GM21825 (cell line): ENCODE measurements around the gene SPOUT1.
A peak's percentile ranks its signal among the peaks of the same experiment; 100 is the strongest.
"Not testable (repeated sequence)": the region's sequence is repeated elsewhere in the genome, so short reads cannot be mapped to it uniquely, and the experiment has no call there.

Experiments
- ATAC-seq: cut with Tn5 transposase; IDR thresholded peaks from one replicate; pipeline ENCODE4 v1.9.1; 2021; ENCODE audit warnings: mild to moderate bottlenecking, moderate library complexity; ENCODE audit not compliant: unreplicated experiment

The SPOUT1 gene

DNA sequence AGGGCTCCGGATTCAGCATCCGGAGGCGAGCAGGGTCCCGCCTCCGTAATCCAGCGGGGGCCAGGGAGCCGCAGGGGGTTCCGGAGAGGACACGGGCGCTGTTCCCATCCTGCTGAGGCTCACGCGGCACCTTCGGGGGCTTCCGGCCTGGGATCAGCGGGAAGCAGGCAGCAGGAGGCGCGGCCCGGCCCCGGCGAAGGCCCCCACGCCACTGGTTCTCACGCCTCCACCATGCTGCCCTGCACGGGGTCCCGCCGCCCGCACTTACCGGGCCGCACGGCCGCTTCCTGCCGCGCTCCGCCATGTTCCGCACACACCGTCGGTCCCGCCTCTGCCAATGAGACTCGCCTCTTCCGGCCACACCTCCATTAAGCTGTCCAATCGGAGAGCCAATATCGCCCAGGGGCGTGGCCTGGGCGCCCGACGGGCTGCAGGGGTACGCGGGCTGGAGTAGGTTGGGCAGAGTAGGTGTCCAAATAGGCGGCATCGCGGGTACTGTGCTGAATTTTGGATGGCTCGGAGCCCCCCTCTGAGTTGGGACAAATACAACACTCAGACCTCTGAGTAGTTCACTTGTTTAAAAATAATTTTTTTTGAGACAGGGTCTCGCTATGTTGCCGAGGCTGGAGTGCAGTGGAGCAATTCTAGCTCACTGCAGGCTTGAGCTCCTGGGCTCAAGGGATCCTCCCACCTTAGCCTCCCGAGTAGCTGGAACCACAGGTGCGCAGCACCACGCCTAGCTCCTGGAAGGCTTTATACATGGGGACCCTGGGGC, at the start of gene SPOUT1:
SPOUT1 (minus strand) TSS at position 318 of the 775 bp plus-strand sequence; CDS start at position 304, 14 bp downstream.
- peak; percentile 95 for ATAC-seq

GRCh38 chr9:128877852-128878251, 48.3 kb upstream of the SPOUT1 start:
- ATAC-seq = no peak

- not testable (repeated sequence) for ATAC-seq
Measured at GRCh38 chr9:128870941-128871265, 41.3 kb upstream of the SPOUT1 start.

DNA sequence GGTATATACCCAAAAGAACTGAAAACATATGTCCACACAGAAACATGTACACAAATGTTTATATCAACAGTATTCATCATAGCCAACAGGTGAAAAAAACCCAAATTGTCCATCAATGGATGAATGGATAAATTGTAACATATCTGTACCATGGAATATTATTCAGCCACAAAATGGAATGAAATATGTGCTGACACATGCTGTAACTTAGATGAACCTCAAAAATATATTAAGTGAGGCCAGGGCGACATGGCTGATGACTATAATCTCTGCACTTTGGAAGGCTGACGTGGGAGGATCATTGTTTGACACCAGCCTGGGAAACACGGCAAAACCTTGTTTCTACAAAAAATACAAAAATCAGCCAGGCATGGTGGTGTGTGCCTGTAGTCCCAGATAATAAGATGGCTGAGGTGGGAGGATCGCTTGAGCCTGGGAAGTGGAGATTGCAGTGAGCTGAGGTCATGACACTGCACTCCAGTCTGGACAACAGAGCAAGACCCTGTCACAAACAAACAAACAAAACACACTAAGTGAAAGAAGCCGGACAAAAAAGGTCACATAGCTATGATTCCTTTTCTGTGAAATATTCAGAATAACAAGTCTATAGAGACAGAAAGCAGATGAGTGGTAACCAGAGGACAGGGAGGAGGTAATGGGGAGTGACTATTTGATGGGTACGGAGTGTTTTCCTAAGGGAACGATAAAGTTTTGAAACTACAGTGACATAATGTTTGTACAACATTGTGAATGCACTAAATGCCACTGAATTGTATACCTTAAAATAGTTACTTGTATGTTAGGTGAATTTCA, 40.7 kb upstream of the SPOUT1 start:
- no peak for ATAC-seq

DNA sequence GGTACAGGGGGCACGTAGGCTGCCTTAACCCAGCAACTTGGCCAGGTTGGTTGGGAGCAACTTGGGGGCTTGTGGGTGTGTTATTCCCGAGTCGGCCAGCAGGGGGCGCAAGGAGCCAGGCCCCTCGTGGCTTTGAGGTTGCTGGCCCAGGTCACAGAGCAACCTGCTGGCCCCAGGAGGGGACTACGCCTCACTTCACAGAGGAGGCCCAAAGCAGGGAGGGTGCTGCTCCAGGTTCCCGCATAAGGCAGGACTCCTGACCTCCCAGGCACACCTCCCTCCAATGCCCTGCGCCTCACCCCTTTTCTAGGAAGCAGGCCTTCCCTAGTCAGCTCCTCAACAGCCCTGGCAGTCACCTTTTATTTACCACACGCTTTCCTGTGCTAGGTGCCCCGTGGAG, 34.1 kb upstream of the SPOUT1 start:
- ATAC-seq = no peak

DNA sequence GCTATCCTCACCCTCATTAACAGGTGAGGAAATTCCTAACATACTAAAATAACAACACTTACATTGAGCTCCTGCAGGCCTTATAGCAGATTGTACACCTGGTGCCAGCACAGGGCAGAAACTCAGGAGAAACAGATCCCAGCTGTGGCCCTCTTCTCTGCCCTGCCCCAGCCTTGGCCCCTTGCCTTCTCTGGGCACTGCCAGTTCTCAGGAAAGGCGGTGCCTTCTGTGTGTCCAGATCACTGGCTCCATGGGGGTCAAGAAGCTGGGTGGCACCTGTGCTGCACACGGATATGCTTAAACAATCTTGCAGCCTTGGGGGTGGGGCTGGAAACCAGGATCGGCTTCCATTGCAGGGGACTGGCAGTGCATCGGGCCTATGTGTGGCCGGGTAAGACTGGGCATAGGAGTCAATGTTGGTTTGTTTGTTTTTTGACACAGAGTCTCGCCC, 32.8 kb upstream of the SPOUT1 start:
- no peak for ATAC-seq

- ATAC-seq = no peak
Measured at GRCh38 chr9:128861501-128861900, 31.9 kb upstream of the SPOUT1 start.

DNA sequence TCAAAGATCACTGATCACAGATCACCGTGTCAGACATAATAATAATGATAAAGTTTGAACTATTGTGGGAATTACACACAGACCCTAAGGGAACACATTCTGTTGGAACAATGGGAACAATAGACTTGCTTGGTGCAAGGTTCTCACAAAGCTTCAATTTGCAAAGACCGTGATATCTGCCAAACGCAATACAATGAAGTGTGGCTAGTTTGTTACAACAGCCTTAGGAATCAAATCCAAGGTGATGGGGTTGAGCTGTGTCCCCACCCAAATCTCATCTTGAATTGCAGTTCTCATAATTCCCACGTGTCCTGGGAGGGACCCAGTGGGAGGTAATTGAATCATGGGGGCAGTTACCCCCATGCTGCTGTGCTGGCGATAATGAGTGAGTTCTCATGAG, 31.3 kb upstream of the SPOUT1 start:
- no peak for ATAC-seq

DNA sequence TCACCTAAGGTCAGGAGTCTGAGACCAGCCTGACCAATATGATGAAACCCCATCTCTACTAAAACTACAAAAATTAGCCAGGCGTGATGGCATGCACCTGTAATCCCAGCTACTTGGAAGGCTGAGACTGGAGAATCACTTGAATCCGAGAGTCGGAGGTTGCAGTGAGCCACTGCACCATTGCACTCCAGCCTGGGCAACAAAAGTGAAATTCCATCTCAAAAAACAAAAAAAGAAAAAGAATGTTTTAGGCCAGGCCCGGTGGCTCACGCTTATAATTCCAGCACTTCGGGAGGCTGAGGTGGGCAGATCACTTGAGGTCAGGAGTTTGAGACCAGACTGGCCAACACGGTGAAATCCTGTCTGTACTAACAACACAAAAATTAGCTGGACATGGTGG, 28.9 kb upstream of the SPOUT1 start:
- ATAC-seq = not testable (repeated sequence)

DNA sequence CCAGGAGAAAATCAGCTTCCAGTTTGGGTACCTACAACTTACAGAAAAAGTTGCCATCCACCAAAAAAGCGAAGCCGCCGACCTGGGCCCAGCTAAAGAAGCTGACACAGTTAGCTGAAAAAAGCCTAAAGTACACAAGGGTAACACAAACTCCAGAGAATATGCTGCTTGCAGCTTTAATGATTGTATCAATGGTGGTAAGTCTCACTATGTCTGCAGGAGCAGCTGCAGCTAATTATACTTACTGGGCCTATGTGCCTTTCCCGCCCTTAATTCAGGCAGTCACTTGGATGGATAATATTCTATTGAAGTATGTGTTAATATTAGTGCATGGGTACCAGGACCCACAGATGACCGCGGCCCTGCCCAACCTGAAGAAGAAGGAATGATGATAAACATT, 24.9 kb upstream of the SPOUT1 start:
- not testable (repeated sequence) for ATAC-seq

- ATAC-seq = not testable (repeated sequence)
Measured at GRCh38 chr9:128852646-128853045, 23.1 kb upstream of the SPOUT1 start.

DNA sequence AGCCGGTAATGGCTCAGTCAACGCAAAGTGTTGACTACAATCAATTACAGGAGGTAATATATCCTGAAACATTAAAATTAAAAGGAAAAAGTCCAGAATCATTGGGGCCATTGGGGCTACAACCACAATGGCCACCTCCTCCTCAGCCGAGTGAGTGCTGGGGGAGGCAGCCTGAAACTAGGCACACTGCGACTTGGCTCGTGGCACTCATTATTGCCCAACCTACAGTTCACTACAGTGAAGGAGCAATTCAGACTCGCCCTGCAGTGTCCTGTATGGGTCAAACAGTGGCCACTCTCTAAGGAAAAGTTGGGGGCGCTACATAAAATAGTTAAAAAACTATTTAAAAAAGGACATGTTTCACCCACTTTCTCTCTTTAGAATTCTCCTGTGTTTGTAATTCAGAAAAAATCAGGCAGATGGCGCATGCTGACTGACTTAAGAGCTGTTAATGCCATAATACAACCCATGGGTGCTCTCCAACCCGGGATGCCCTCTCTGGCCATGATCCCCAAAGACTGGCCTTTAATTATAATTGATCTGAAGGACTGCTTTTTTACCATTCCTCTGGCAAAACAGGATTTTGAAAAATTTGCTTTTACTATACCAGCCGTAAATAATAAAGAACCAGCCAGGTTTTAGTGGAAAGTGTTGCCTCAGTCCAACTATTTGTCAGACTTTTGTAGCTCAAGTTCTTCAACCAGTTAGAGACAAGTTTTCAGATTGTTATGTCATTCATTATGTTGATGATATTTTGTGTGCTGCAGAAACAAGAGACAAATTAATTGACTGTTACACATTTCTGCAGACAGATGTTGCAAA, 22.4 kb upstream of the SPOUT1 start:
- ATAC-seq = not testable (repeated sequence)

- ATAC-seq = not testable (repeated sequence)
Measured at GRCh38 chr9:128851024-128851423, 21.4 kb upstream of the SPOUT1 start.

GRCh38 chr9:128847803-128848202, 18.2 kb upstream of the SPOUT1 start:
- no peak for ATAC-seq

DNA sequence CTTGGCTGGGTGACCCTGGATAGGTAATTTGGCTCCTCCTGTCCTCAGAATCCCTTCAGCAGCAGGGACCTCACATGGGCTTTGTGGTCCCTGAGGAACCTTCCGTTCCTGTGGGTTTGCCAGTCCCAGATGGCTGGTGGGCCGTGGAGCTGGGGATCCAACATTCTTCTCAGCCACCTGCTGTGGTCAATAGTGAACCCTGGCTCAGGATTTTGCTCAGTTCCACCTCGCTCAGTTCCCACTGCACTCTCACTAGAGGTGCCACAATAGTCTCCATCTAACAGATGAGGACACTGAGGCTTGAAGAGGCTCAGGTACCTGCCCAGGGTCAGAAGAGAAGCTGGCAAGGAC, 17.1 kb upstream of the SPOUT1 start:
- ATAC-seq = no peak

DNA sequence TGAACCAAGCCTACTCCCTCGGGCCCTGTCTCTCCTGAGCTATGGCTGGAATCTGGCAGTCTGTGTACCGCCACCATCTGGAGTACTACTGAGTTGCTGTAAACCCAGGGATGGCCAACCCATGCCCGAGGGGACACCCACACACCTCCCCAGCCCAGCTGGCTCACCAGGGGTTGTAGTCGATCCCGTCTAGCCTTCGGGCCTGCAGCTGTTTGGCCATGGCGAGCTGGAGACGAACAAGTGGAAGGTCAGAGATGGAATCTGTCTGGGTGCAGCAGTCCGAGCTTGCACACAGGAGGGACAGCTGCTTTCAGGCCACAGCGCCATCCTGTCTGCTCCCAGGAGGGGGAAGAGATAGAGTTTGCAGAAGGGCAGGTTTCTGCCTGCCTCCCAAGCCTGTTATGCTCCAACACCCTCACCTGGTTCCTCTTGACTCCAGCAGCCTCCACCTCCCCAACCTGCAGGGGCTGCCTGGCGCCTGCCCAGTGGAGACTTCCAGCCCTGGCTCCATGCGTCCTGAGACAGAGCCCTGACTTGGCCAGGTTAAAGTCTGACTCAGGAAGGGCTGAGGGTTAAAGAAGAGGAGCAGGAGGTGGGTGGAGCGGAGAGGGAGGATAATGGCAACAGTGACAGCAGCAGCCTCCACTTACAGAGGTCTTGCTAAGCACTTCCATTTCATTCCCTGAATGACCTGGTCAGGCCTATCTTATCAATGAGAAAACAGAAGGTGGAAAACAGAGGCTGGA, 15.8 kb upstream of the SPOUT1 start:
- no peak for ATAC-seq

GRCh38 chr9:128843171-128843570, 13.6 kb upstream of the SPOUT1 start:
- ATAC-seq = not testable (repeated sequence)

DNA sequence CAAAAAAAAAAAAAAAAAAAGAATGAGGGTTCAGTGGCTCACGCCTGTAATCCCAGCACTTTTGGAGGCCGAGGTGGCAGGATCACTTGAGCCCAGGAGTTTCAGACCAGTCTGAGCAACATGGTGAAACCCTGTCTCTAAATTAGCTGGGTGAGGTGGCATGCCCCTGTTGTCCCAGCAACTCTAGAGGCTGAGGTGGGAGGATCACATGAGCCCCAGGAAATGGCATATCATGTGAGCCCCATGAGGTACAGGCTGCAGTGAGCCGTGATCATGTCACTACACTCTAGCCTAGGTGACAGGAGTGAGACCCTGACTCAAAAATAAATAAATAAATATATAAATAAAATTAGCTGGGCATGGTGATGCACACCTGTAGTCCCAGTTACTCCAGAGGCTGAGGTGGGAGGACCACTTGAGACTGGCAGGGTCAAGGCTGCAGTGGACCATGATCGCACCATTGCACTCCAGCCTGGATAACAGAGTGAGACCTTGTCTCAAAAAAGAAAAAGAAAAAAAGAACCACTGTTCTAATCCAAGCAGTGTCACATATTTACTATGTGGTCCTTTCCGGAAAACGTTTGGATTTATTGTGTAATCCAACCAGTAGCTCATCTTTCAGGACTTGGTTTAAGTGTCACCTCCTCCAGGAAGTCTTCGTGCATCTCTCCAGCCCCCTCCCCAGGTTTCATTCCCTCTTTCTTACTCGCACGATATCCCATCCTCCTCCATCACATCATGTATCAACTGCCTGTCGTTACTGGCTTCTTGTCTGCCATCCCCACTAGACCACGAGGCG, 12.3 kb upstream of the SPOUT1 start:
- no peak for ATAC-seq

DNA sequence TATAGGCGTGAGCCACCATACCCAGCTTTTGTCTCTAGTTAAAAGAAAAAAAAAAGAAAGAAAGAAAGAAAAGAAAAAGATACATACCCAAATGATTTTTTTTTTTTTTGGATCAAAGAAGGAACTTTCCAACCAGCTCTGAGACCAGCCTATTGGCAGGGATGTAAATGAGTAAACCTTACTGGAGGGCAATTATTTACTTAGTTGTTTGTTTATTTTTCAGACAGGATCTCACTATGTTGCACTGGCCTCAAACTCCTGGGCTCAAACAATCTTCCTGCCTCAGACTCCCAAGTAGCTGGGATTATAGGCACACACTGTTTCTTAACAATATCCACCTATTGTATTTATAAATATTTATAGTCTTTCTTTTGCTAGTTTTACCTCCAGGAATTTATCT, 10.9 kb upstream of the SPOUT1 start:
- no peak for ATAC-seq

DNA sequence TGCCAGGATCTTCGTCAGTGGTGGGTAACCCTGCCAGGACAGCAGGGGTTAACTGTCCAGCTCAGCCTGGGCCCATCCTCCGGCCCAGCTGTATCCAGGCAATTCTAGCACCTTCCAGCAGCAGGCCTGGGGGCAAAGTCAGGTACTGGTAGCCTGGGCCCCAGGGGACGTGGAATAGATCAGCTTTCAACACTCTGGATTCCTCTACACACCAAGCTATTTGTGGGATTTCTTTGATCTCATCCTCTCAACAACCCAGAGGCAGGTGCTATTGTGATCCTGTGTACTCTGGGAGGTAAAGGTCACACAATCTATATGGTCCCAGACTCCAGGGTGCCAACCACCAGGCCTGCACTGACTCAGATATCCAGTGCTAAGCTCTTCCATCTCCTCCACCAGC, 8.7 kb upstream of the SPOUT1 start:
- ATAC-seq = no peak
